Spleen (tissue), 7 donors: ENCODE data around the gene ST3GAL3.

ENCODE experiments used
- POLR2A ChIP-seq, 3 donors: fragments of 450-650 bp; IDR thresholded peaks; one replicate each; pipeline ENCODE4 v1.5.1; 2017; ENCODE audit warnings: antibody characterized with exemption in 3 of 3, mild to moderate bottlenecking in 1 of 3
- POLR2AphosphoS5 ChIP-seq, 3 donors: sonication (generic); formaldehyde crosslinking; IDR thresholded peaks; one replicate each; pipeline ENCODE4 v1.5.1; 2017; ENCODE audit warnings: antibody characterized with exemption in 3 of 3
- TF ChIP-seq, protein P1 (sequence below), 11 experiments: fragments of 200-600 bp in 7 of 11; fragments of 450-650 bp in 4 of 11; sonication (generic) in 4 of 11; IDR thresholded peaks in 8 of 11; conservative IDR thresholded peaks in 3 of 11; 1 replicate in 7 of 11; 2 replicates in 4 of 11; pipeline versions ENCODE4 v1.4.0 to v1.8.0; 2016 to 2021; ENCODE audit warnings: antibody characterized with exemption in 11 of 11, inconsistent platforms in 4 of 11, mild to moderate bottlenecking in 1 of 11
- donor health status: DM: no; HTN: no; CAD: no; lungs with moderate emphysema.
- donor health status: DM: no; HTN: no; CAD: no.
- donor health status: DM: no; HTN: no; CAD: no.

DNA sequence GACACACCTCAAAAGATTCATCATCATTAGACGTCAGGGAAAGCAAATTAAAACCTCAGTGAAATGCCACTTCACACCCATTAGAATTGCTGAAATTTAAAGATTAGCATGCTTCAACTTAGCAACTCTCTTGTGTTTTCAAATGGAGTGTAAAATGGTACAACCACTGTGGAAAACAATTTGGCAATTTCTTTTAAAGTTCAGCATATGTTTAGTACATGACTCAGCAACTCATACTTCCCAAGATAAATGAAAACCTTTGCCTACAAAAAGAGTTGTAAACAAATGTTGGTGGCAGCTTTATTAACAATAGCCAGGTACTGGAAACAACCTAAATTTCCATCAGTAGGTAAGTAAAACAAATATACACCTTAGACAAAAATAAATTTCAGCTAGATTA lies 42.7 kb downstream of the ST3GAL3 start:
- TF ChIP-seq, protein P1, sequence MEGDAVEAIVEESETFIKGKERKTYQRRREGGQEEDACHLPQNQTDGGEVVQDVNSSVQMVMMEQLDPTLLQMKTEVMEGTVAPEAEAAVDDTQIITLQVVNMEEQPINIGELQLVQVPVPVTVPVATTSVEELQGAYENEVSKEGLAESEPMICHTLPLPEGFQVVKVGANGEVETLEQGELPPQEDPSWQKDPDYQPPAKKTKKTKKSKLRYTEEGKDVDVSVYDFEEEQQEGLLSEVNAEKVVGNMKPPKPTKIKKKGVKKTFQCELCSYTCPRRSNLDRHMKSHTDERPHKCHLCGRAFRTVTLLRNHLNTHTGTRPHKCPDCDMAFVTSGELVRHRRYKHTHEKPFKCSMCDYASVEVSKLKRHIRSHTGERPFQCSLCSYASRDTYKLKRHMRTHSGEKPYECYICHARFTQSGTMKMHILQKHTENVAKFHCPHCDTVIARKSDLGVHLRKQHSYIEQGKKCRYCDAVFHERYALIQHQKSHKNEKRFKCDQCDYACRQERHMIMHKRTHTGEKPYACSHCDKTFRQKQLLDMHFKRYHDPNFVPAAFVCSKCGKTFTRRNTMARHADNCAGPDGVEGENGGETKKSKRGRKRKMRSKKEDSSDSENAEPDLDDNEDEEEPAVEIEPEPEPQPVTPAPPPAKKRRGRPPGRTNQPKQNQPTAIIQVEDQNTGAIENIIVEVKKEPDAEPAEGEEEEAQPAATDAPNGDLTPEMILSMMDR (IDR thresholded peaks at IDR 0.05 in 8 of 11, conservative IDR thresholded peaks at IDR 0.05 in 3 of 11) = no peak
- no peak for TF ChIP-seq POLR2AphosphoS5 (IDR thresholded peaks at IDR 0.05)
- no peak for TF ChIP-seq POLR2A (IDR thresholded peaks at IDR 0.05)
